GM12891 (cell line): Measurements from ENCODE around the gene SMIM10.
A peak's percentile ranks its signal among the peaks of the same experiment; 100 is the strongest.

ENCODE experiments used
- DNase-seq: peaks from one replicate; pipeline ENCODE4 v3.0.0; 2011; ENCODE audit warnings: low spot score; ENCODE audit not compliant: insufficient read length
- FAIRE-seq: peaks from 2 replicates; lab custom pipeline; 2011; peaks lifted over from hg19 to GRCh38; lab: Jason Lieb, UNC
- PAX5 ChIP-seq: IDR thresholded peaks from 2 replicates; pipeline ENCODE4 v1.6.1; 2011; ENCODE audit warnings: low read length, moderate library complexity, mild to moderate bottlenecking; ENCODE audit not compliant: insufficient read depth, severe bottlenecking
- POLR2A ChIP-seq: IDR thresholded peaks from 2 replicates; pipeline ENCODE4 v1.6.1; 2011; ENCODE audit warnings: low read depth, low read length, control low read depth
- POLR2AphosphoS5 ChIP-seq: IDR thresholded peaks from 2 replicates; pipeline ENCODE4 v1.6.1; 2011; ENCODE audit warnings: low read depth, low read length, control low read depth
- POU2F2 ChIP-seq: IDR thresholded peaks from 2 replicates; pipeline ENCODE4 v1.6.1; 2011; ENCODE audit warnings: low read depth, mild to moderate bottlenecking, control low read depth, low read length, moderate library complexity
- SPI1 ChIP-seq: IDR thresholded peaks from 2 replicates; pipeline ENCODE4 v1.6.1; 2011; ENCODE audit warnings: low read depth, low read length, control low read depth
- TAF1 ChIP-seq: IDR thresholded peaks from 2 replicates; pipeline ENCODE4 v1.6.1; 2011; ENCODE audit warnings: low read depth, low read length, control low read depth

The SMIM10 gene

GRCh38 chrX:134982748-134983147 lies 8.0 kb upstream of the SMIM10 start:
- no peak for TF ChIP-seq POLR2A
- no peak for TF ChIP-seq PAX5
- no peak for TF ChIP-seq SPI1
- no peak for TF ChIP-seq POU2F2
- TF ChIP-seq POLR2AphosphoS5 = no peak
- TF ChIP-seq TAF1 = no peak
- FAIRE-seq = no peak
- DNase-seq = no peak

GRCh38 chrX:134985479-134985878 lies 5.3 kb upstream of the SMIM10 start:
- no peak for TF ChIP-seq PAX5
- TF ChIP-seq TAF1 = no peak
- no peak for TF ChIP-seq SPI1
- no peak for TF ChIP-seq POLR2AphosphoS5
- TF ChIP-seq POLR2A = no peak
- no peak for TF ChIP-seq POU2F2
- FAIRE-seq (no peak), DNase-seq (no peak)

DNA sequence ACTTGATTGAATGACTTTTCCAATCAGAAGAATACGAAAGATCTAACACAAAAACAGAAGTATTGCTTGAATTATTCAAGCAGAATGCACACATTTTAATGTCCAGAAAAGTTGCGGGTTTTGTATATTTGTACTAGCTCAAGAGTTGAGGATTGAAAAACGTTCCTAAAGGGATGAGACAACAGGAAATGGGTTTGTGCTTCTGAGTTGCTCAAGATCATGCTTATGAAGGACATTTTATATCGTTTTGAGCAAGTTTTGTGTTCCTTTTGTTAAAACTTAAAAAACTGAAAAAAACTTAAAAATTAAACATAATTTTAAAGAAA lies 353 bp upstream of the SMIM10 start:
- FAIRE-seq (no peak), DNase-seq (no peak)
- TF ChIP-seq SPI1 (no peak), TAF1 (no peak), POLR2A (no peak), PAX5 (no peak), POLR2AphosphoS5 (no peak), POU2F2 (no peak)

GRCh38 chrX:134997646-134998045 lies 6.9 kb downstream of the SMIM10 start:
- TF ChIP-seq POLR2A = no peak
- TF ChIP-seq POLR2AphosphoS5 = no peak
- no peak for TF ChIP-seq SPI1
- TF ChIP-seq TAF1 = no peak
- no peak for TF ChIP-seq POU2F2
- FAIRE-seq (no peak), DNase-seq (no peak)

DNA sequence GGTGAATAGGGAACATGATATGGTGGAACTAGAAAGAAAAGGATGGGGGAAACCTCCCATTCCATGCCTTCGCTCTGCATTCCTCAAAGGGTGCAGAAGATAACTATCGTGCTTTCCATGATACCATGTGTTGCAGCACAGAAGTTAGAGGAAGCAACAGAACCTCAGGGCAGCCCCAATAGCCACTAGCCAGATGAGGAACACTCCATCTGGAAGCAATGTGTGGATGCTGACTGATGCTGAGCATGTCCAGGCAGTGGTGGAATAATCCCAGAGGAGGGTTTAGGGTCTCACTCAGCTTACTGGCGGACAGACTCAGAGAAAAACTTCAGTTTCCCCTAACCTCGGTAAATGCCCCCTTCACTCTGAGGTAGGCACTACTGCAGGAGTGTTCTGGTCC lies 7.5 kb downstream of the SMIM10 start:
- DNase-seq = no peak
- TF ChIP-seq TAF1 (no peak), POU2F2 (no peak), SPI1 (no peak), POLR2AphosphoS5 (no peak), PAX5 (no peak), POLR2A (no peak)
- no peak for FAIRE-seq

DNA sequence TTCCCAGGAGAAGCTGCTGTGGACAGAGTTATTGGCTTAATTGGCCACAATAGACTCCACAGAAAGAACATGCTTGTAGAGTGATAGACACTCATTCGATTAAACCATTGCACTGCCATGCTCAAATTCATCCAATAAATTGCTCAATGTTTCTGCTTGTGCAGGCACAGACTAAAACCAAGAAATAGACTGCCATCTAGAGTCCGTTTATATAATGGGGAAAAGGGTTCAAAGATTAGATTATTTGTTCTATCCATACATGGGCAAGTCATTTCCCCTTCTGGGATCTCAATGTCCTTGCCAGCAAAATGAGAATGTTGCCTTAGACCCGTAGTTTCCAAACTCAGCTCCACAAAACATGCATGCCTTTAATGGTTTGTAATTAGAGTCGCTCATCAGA lies 8.7 kb downstream of the SMIM10 start:
- DNase-seq (no peak), FAIRE-seq (no peak)
- TF ChIP-seq POLR2AphosphoS5 (no peak), POLR2A (no peak), PAX5 (no peak), POU2F2 (no peak), TAF1 (no peak), SPI1 (no peak)

- DNase-seq = no peak
- no peak for FAIRE-seq
Observed at GRCh38 chrX:135000516-135000915, 9.7 kb downstream of the SMIM10 start.

GRCh38 chrX:135003876-135004623 lies 13.3 kb downstream of the SMIM10 start:
- DNase-seq (peak; percentile 46), FAIRE-seq (peak; percentile 95)
- TF ChIP-seq POU2F2 (no peak), PAX5 (no peak), POLR2A (no peak), POLR2AphosphoS5 (no peak), TAF1 (no peak)

More at GRCh38 chrX:135000516-135000915, 9.7 kb downstream of the SMIM10 start:
- TF ChIP-seq POLR2A = no peak
- TF ChIP-seq TAF1 = no peak
- no peak for TF ChIP-seq POU2F2
- TF ChIP-seq PAX5 = no peak
- no peak for TF ChIP-seq POLR2AphosphoS5
- TF ChIP-seq SPI1 = no peak

DNA sequence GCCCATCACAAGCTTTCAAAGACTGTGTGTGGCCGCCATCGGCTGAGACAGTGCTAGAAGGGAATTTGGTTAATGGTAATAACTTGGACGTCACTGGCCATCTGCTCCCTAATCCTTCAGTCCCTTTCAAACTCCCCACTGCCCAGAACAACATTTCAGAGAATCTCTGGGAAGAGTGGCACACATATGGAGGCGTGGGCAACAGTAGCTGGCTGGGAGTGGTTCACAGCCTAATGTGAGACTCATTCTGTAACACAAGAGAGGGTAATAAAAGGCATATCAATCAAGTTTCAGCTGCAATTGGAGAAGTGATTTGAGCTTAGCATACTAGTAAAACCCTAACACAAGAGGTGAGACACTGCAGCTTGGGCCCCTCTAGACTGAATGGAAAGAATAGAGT lies 15.4 kb downstream of the SMIM10 start:
- no peak for DNase-seq
- FAIRE-seq = no peak
- no peak for TF ChIP-seq PAX5
- no peak for TF ChIP-seq SPI1
- no peak for TF ChIP-seq POLR2A
- no peak for TF ChIP-seq POLR2AphosphoS5

DNA sequence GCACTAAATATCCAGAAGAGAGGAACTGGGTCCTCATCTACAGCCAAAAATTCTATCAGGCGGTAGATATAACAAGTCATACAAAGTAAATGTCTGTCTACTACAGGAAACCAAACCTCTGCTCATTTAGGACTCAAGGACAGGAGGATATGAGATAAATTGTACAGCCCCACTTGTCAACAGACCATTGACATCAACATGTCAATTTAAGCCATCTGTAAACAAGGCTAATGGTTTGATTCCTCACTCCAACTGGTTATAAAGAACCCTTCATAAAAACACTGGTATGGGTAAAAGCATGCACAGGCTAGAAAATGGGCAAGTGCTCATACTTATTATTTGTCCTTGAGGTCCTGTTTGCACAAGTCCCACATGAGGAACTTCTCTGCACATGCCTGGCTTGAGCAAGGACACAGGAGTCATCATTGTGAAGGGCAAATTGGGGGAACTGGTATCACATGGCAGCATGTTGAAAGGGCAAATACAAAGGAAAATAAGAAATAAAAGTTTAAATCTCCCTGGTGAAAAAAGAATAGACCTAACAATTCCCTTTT lies 18.3 kb downstream of the SMIM10 start:
- no peak for DNase-seq
- no peak for FAIRE-seq
- TF ChIP-seq POLR2AphosphoS5 (no peak), POU2F2 (no peak), PAX5 (no peak), POLR2A (no peak), TAF1 (no peak), SPI1 (no peak)
